Occipital lobe (tissue), 2 donors: Measurements from ENCODE around the gene CEACAM7. TPM values are rescaled to one million over a fixed set of nuclear protein-coding genes. Genes with fewer than 3 reads are reported as not detected.
"Not testable (repeated sequence)": the region's sequence is repeated elsewhere in the genome, so short reads cannot be mapped to it uniquely, and the experiment has no call there.

Experiments used
- DNase-seq: peaks from one replicate; lab custom pipeline; 2025; lab: John Stamatoyannopoulos, UW
- total RNA-seq: library from RNA; depleted of rRNA; stranded (reverse); fragments of >200 nt; gene quantifications from one replicate; pipeline ENCODE4 v1.2.3, GENCODE V29; 2014

Gene CEACAM7
- not detected for total RNA-seq

DNA sequence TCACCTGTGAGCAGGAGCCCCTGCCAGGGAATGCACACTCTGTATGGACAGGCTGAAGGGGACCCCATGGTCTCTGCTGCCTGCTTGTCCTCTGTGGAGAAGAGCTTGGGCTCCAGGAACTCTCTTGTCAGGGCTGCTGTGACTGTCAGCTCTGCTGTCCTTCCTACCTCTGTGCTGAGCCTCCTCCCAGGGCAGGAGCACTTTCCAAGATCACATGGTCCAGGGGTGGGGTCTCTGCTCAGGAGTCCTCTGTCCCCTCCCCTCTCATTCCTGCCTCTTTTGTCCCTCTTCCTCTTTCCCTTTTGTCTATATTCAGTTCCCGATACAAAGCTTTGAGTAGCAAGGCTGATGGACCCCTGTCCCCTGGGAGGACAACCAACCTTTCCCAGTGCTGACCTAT, at the start of gene CEACAM7:
TSS of gene CEACAM7 (minus strand) at position 173 of the 400 bp plus-strand sequence. CDS start at position 68, 105 bp downstream.
- no peak for DNase-seq

DNA sequence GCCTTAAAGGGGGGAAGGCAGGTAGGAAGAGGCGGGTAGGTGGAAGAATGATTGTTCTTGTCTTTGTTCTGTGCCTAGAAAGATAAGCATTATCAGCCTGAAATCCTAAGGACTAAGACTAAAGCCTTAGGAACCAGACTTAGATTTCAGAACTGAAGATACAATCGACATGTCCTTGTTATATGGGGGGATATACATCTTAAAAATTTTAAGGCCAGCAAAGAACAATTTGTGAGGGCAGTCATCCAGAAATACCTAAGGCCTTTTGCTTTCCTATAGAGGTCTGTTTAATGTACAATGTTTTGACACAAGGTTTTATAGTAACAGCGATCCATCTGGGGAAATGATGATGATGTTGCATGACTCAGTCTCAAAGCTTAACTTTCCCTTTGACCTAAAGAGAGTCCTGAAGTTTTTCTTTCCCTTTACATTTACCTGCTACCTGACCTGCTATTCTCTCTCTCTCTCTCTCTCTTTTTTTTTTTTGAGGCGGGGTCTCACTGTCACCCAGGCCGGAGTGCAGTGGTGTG, 47.1 kb upstream of the CEACAM7 start:
- DNase-seq, result no peak

DNA sequence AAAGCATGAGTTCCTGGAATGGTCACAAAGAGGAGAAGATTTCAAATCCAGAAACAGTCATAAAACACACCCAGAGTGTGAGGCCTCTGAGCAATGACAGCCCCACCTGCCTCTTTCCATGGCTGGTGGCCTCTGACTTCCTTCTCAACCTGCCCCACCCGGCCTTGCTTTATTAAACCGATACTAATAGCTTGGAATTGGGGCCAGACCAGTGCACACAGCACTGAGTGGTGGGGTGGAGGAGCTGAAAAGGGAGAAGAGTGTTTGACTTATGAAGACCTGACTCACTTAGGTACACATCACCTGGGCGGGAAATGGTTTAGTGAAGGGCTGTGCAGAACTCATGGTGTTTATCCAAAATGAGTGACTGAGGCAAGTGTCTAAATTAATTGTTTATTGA, 46.5 kb upstream of the CEACAM7 start:
- no peak for DNase-seq

DNA sequence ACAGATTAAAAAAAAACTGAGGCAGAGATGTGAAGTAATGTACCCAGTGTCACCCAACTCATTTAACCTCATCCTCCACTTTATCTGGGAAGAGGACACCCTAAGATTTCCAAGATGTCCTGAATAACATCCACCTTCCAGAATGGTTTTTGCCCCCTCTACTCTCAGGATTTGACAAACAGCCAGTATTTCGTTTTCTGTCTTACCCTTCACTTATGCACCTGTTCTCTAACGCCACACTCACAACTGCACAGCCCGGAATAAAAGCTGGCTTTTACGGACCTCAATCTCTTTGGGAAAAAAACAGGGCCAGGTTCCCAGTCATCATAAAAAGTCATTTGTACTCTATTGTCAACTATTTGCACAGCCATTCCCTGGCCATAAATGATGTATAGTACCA, 46.1 kb upstream of the CEACAM7 start:
- no peak for DNase-seq

DNA sequence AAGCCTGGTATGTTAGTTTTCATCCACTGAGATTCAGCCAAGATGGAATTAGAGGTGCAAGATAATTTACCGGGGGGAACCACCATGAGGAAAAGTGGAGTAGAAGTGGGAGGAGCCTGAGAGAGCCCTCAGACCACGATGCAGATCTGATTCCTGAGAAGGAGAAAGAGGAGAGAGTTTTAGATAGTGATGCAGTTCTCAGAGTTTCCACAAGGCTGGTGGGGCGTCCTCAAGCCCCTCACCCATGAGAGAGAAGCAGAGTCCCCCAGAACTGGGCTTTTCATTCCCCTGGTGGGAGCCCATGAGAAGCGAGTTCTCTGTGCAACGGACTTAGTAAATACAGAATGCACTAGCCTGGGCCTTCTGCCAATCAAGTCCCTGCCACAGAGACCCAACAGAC, 38.4 kb upstream of the CEACAM7 start:
- no peak for DNase-seq

DNA sequence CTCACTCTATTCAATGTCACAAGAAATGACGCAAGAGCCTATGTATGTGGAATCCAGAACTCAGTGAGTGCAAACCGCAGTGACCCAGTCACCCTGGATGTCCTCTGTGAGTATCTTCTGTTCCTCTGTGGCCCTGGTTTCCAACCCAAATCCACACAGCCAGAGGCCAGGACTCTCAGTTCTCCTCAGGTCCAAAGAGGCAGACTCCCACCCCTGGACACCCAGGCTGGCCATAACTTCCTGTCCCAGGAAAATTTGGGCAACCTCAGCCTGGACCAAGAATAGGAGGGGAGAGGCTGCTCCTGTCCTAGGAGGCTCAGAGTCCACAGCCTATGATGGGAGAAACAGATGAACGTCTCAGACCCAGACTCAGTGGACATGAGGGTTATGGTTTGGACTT, 32.0 kb upstream of the CEACAM7 start:
- DNase-seq, result no peak

DNA sequence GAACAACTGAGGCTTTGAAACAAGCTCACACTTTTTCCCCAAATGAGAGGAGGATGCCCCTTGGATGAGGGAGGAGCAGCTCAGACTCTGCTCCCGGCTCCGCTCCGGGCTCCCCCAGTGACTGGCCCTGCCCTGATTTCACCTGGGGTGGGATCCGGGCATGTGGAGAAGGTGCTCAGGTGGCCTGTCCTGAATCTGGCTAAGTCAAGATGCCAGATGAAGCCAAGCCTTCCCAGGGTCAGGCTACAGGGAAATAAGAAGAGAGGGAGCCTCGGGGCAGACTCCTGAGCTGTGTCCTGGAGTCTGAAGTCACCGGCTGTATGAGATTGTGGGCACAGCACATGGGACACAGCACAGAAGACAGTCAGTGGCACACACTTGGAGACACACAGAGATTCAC, 30.7 kb upstream of the CEACAM7 start:
- DNase-seq, result no peak

DNA sequence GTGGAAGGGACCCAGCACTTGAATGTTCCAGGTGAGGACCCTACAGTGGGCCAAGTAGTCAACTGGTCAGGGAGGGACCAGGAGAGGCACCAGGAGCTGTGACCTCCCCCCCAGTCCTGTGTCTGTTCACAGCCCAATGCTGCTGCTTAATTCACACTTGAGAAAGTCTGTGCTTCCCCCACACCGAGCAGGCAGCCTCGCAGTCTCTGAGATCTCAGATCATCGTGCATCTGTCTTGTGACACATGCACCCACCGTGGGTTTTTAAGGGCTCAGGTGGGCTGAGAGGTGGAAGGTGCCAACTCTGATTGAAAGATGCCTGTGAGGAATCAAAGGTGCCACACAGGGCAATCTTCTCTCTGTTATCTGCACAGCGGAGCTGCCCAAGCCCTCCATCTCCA, 26.5 kb upstream of the CEACAM7 start:
- no peak for DNase-seq

DNA sequence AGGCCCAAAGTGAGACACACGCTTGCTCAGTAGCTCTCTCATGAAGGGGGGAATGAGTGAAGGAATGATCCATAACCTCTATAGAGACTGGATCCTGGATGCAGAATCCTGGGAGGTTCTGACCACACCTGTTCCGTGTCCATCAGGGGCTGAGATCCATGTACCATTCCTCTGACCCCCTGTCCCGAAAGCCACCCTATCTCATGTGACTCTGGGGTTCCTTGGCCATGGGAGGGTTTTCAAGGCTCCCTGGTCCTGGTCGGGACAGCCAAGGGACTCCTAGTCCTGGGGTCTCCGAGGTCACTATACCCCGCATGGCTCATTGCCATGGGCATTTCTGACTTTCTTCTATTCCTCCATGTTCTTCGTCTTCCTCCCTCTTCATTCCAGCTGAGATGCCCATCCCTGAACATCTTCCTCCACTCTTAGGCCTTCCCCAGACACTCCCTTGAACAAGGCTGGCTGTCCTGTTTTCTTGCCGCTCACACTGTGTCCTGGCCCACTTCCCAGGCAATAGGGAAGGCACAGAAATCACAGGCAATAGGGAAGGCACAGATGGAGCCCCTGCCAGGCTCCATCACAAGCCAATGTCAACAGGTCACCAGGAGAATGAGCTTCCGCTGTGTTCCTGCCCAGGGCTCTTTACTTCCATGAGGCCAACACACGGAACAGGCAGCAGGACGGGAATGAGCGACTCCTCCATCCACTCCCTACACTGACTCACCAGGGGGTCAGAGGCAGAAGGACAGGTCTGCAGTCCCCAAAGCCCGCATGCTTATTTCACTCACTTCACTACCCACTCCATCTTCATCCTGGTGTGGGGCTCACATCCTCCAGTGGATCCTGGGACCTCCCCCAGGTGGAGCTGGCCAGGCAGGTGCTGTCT, 23.5 kb upstream of the CEACAM7 start:
- no peak for DNase-seq

DNA sequence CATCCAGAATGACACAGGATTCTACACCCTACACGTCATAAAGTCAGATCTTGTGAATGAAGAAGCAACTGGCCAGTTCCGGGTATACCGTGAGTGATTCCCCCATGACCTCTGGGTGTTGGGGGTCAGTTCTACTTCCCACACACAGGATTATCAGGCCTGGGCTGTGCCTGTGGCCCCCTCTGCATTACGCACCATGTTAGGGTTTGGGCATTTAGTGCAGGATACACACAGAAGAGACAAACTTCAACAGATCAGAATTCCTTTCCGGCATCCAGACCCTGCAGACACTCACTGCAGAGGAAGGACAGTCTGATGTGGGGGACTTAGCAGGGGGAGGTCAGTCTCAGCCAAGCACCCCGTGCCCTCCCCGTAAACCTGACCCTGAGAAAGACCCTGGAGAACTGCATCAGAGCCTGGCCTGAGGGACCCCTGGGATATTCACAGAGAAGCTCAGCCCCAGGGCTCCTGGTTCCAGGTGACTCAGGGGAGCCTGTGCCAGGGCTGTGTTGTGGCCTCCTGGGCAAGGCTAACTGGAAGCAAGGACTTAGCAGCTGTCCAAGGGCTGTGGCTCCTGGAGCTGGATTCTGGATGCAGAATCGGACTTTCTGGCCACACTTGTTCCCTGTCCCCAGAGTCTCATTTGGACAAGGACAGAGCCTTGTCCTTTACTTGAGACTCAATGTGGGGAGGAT, 22.0 kb upstream of the CEACAM7 start:
- DNase-seq, result no peak

DNA sequence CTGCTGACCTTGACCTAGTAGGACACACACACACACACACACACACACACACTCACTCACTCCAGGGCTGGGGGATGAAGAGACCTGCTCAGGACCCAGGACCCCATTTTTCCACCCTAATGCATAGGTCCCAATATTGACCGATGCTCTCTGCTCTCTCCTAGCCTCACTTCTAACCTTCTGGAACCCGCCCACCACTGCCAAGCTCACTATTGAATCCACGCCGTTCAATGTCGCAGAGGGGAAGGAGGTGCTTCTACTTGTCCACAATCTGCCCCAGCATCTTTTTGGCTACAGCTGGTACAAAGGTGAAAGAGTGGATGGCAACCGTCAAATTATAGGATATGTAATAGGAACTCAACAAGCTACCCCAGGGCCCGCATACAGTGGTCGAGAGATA, 21.4 kb upstream of the CEACAM7 start:
- DNase-seq, result not testable (repeated sequence)

DNA sequence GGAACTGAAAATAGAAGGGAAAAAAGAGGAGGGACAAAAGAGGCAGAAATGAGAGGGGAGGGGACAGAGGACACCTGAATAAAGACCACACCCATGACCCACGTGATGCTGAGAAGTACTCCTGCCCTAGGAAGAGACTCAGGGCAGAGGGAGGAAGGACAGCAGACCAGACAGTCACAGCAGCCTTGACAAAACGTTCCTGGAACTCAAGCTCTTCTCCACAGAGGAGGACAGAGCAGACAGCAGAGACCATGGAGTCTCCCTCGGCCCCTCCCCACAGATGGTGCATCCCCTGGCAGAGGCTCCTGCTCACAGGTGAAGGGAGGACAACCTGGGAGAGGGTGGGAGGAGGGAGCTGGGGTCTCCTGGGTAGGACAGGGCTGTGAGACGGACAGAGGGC, 20.4 kb upstream of the CEACAM7 start, which contains the start of gene CEACAM5:
TSS of gene CEACAM5 (plus strand) at position 146 of the 400 bp plus-strand sequence. CDS start at position 252, 106 bp downstream.
- DNase-seq, result no peak

DNA sequence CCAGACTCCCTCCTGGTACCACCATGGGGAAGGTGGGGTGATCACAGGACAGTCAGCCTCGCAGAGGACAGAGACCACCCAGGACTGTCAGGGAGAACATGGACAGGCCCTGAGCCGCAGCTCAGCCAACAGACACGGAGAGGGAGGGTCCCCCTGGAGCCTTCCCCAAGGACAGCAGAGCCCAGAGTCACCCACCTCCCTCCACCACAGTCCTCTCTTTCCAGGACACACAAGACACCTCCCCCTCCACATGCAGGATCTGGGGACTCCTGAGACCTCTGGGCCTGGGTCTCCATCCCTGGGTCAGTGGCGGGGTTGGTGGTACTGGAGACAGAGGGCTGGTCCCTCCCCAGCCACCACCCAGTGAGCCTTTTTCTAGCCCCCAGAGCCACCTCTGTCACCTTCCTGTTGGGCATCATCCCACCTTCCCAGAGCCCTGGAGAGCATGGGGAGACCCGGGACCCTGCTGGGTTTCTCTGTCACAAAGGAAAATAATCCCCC, 19.9 kb upstream of the CEACAM7 start:
- no peak for DNase-seq

DNA sequence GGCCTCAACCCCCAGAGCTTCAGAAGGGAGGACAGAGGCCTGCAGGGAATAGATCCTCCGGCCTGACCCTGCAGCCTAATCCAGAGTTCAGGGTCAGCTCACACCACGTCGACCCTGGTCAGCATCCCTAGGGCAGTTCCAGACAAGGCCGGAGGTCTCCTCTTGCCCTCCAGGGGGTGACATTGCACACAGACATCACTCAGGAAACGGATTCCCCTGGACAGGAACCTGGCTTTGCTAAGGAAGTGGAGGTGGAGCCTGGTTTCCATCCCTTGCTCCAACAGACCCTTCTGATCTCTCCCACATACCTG, 19.4 kb upstream of the CEACAM7 start:
- DNase-seq, result no peak

DNA sequence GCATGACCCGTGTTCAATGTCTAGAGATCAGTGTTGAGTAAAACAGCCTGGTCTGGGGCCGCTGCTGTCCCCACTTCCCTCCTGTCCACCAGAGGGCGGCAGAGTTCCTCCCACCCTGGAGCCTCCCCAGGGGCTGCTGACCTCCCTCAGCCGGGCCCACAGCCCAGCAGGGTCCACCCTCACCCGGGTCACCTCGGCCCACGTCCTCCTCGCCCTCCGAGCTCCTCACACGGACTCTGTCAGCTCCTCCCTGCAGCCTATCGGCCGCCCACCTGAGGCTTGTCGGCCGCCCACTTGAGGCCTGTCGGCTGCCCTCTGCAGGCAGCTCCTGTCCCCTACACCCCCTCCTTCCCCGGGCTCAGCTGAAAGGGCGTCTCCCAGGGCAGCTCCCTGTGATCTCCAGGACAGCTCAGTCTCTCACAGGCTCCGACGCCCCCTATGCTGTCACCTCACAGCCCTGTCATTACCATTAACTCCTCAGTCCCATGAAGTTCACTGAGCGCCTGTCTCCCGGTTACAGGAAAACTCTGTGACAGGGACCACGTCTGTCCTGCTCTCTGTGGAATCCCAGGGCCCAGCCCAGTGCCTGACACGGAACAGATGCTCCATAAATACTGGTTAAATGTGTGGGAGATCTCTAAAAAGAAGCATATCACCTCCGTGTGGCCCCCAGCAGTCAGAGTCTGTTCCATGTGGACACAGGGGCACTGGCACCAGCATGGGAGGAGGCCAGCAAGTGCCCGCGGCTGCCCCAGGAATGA, 18.9 kb upstream of the CEACAM7 start:
- DNase-seq, result no peak

DNA sequence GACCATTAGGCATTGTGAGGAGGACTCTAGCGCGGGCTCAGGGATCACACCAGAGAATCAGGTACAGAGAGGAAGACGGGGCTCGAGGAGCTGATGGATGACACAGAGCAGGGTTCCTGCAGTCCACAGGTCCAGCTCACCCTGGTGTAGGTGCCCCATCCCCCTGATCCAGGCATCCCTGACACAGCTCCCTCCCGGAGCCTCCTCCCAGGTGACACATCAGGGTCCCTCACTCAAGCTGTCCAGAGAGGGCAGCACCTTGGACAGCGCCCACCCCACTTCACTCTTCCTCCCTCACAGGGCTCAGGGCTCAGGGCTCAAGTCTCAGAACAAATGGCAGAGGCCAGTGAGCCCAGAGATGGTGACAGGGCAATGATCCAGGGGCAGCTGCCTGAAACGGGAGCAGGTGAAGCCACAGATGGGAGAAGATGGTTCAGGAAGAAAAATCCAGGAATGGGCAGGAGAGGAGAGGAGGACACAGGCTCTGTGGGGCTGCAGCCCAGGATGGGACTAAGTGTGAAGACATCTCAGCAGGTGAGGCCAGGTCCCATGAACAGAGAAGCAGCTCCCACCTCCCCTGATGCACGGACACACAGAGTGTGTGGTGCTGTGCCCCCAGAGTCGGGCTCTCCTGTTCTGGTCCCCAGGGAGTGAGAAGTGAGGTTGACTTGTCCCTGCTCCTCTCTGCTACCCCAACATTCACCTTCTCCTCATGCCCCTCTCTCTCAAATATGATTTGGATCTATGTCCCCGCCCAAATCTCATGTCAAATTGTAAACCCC, 17.5 kb upstream of the CEACAM7 start:
- DNase-seq, result no peak

DNA sequence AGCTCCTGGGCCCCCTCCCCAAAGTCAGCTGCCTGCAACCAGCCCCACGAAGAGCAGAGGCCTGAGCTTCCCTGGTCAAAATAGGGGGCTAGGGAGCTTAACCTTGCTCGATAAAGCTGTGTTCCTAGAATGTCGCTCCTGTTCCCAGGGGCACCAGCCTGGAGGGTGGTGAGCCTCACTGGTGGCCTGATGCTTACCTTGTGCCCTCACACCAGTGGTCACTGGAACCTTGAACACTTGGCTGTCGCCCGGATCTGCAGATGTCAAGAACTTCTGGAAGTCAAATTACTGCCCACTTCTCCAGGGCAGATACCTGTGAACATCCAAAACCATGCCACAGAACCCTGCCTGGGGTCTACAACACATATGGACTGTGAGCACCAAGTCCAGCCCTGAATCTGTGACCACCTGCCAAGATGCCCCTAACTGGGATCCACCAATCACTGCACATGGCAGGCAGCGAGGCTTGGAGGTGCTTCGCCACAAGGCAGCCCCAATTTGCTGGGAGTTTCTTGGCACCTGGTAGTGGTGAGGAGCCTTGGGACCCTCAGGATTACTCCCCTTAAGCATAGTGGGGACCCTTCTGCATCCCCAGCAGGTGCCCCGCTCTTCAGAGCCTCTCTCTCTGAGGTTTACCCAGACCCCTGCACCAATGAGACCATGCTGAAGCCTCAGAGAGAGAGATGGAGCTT, 15.7 kb upstream of the CEACAM7 start:
- DNase-seq, result no peak

DNA sequence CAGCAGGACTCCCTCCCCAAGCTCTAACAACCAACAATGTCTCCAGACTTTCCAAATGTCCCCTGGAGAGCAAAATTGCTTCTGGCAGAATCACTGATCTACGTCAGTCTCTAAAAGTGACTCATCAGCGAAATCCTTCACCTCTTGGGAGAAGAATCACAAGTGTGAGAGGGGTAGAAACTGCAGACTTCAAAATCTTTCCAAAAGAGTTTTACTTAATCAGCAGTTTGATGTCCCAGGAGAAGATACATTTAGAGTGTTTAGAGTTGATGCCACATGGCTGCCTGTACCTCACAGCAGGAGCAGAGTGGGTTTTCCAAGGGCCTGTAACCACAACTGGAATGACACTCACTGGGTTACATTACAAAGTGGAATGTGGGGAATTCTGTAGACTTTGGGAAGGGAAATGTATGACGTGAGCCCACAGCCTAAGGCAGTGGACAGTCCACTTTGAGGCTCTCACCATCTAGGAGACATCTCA, 14.1 kb upstream of the CEACAM7 start:
- no peak for DNase-seq

DNA sequence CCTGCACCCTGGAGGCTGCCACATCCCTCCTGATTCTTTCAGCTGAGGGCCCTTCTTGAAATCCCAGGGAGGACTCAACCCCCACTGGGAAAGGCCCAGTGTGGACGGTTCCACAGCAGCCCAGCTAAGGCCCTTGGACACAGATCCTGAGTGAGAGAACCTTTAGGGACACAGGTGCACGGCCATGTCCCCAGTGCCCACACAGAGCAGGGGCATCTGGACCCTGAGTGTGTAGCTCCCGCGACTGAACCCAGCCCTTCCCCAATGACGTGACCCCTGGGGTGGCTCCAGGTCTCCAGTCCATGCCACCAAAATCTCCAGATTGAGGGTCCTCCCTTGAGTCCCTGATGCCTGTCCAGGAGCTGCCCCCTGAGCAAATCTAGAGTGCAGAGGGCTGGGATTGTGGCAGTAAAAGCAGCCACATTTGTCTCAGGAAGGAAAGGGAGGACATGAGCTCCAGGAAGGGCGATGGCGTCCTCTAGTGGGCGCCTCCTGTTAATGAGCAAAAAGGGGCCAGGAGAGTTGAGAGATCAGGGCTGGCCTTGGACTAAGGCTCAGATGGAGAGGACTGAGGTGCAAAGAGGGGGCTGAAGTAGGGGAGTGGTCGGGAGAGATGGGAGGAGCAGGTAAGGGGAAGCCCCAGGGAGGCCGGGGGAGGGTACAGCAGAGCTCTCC, 13.5 kb upstream of the CEACAM7 start:
- DNase-seq, result no peak
